Aorta (tissue), 5 donors: ENCODE results near the gene MAN1A2. TPM values are rescaled to one million over a fixed set of nuclear protein-coding genes. Genes with fewer than 3 reads are reported as not detected.
"Not testable (repeated sequence)": the region's sequence is repeated elsewhere in the genome, so short reads cannot be mapped to it uniquely, and the experiment has no call there.

Source experiments
- ATAC-seq: fragments of 200-7000 bp; cut with Tn5 transposase; one replicate; pipeline ENCODE4 v1.9.1; 2022; ENCODE audit warnings: moderate library complexity; ENCODE audit not compliant: low FRiP score
- DNase-seq, 2 donors: peaks; one replicate each; pipeline ENCODE4 v3.0.0-alpha.2; 2020
- H3K27ac ChIP-seq, 2 donors: one replicate each; pipeline ENCODE4 v1.5.1; 2013; ENCODE audit warnings: low read length in 2 of 2, mild to moderate bottlenecking in 2 of 2, moderate library complexity in 2 of 2, control low read depth in 1 of 2, inconsistent platforms in 1 of 2, low read depth in 1 of 2
- H3K27me3 ChIP-seq, 2 donors: one replicate each; pipeline ENCODE4 v1.6.1; 2013; ENCODE audit warnings: control low read depth in 1 of 2, low read length in 1 of 2, mild to moderate bottlenecking in 1 of 2, moderate library complexity in 1 of 2; ENCODE audit not compliant: insufficient read depth in 2 of 2, control insufficient read depth in 1 of 2
- H3K36me3 ChIP-seq, 2 donors: one replicate each; pipeline ENCODE4 v1.6.1; 2013; ENCODE audit warnings: control low read depth in 1 of 2, low read length in 1 of 2, mild to moderate bottlenecking in 1 of 2; ENCODE audit not compliant: insufficient read depth in 2 of 2, control insufficient read depth in 1 of 2
- H3K4me1 ChIP-seq, 2 donors: one replicate each; pipeline ENCODE4 v1.6.1; 2013; ENCODE audit warnings: low read length in 2 of 2, control low read depth in 1 of 2, mild to moderate bottlenecking in 1 of 2, moderate library complexity in 1 of 2; ENCODE audit not compliant: insufficient read depth in 2 of 2, control insufficient read depth in 1 of 2
- H3K4me3 ChIP-seq, 2 donors: one replicate each; pipeline ENCODE4 v1.5.1; 2013; ENCODE audit warnings: low read length in 2 of 2, control low read depth in 1 of 2, mild to moderate bottlenecking in 1 of 2
- H3K9me3 ChIP-seq: one replicate; pipeline ENCODE4 v1.6.1; 2013; ENCODE audit warnings: mild to moderate bottlenecking, low read length; ENCODE audit not compliant: control insufficient read depth
- WGBS, 2 donors: extraction: QIAGEN DNeasy Blood & Tissue Kit; methylation state at CpG; one replicate each; pipeline ENCODE4 v1.1.7; 2013; 5-methylcytosine and 5-hydroxymethylcytosine counted together
- intact Hi-C, 2 donors: fragments of 100-400 bp; cut with DNase I; formaldehyde crosslinking; loops; one replicate each; pipeline versions ENCODE4 v1.14.2 to v1.15.0; 2022
- long read RNA-seq, 2 donors: library from polyadenylated mRNA; unstranded; transcript quantifications; one replicate each; pipeline ENCODE4 v2.0.0, GENCODE V29; 2020 to 2021
- polyA plus RNA-seq, 2 donors: library from polyadenylated mRNA; stranded (reverse); fragments of 200-250 nt; gene quantifications; one replicate each; pipeline ENCODE4 v1.2.3, GENCODE V29; 2013
- total RNA-seq, 2 donors: library from RNA; stranded (reverse); fragmentation: NEBNext Ultra II Directional; extraction: Animal tissue kit (Norgen Biotek cat#: 25700); gene quantifications; one replicate each; pipeline ENCODE4 v1.2.1, GENCODE V29; 2021
- donor health status: healthy with polysubstance abuse.
- donor health status: Bipolar disorder and iron deficiency.
- donor health status: DM: no; HTN: no; CAD: no.
- donor health status: DM: no; HTN: no; CAD: no.
- donor health status: DM: yes; HTN: yes; CAD: no.

MAN1A2 gene
- total RNA-seq = 10 to 100 TPM; 47.7 to 50.4 TPM
- 10 to 100 TPM in 1 of 2 donors, 1 to 10 TPM in 1; 6.3 to 11.6 TPM for polyA plus RNA-seq
- long read RNA-seq, donor 1, full-length matches to known transcripts = 6 of 57 reads
- long read RNA-seq, donor 1, partial matches to known transcripts = 40 of 57 reads
- long read RNA-seq, donor 1, other reads (novel, unspliced or antisense) = 11 of 57 reads
- long read RNA-seq, donor 2, full-length matches to known transcripts = 2 of 33 reads
- long read RNA-seq, donor 2, partial matches to known transcripts = 19 of 33 reads
- long read RNA-seq, donor 2, other reads (novel, unspliced or antisense) = 12 of 33 reads

DNA sequence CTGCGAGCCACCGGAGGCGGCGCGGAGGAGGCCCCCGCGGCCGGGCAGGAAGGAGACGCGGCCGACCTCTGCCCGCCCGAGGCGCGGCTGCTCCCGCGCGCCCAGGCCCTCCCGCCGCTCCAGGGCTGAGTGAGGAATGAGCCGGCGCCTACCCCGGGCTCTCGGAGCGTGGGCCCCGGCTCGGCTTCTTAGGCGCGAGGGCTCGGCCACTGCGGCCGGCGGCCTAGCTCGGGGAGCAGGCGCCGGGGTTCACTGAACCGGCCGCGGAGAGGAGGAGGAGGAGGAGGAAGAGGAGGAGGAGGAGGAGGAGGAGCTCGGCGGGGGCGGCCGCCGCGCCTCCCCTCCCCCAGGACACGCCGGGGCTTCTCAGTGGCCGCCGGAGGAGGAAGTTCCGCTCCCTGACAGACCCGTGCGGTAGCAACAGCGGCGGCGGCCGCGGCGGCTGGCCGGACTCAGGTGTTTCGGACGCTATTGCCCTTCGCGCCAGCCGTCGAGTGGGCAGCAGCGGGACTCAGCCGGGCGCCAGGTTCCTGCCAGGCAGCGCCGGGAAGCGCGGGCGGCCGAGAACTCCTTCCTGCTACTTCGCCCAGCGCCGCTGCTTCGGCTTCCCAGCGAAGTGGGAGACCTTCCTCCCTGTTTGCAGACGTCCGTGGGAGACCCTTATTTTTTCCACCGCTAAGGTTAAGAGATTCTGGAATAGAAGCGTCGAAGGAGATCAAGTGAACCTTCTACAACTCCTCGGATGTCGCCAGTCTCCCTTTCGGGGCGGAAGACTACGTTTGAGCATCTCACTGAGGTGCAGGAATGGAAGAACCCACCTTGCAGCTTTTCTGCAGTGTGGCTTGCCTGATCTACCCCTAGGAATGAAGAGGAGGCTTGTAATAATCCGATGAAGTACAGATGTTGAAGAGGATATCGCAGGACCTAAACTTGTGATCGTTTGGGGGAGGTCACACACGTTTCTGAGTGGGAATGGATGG, at the start of gene MAN1A2:
TSS of gene MAN1A2 (plus strand) at position 404 of the 980 bp plus-strand sequence. CDS start 735 bp downstream, outside the sequence.
- Histone ChIP-seq H3K36me3 (no peaks in the 10 kb centered on the region), H3K4me3 (peak within 1 kb of the TSS; percentile 75 to 84), H3K9me3 (no peaks in the 10 kb centered on the region), H3K27me3 (no peaks in the 10 kb centered on the region), H3K27ac (peak within 1 kb of the TSS; percentile 90 to 97), H3K4me1 (peaks cover 0 to 9% of the 10 kb centered on the region in 2 donors)
- intact Hi-C loops = loop anchor here in 1 of 2 donors (10.0 kb wide), 1 partner anchor 303 kb away; the partner anchor contains the start of gene TTF2
- DNase-seq = peak; percentile 92 to 94
- WGBS, 2 donors = 0 to 1% methylated on average over 57 to 93 of the region's 93 CpGs
- ATAC-seq = peak; percentile 93

DNA sequence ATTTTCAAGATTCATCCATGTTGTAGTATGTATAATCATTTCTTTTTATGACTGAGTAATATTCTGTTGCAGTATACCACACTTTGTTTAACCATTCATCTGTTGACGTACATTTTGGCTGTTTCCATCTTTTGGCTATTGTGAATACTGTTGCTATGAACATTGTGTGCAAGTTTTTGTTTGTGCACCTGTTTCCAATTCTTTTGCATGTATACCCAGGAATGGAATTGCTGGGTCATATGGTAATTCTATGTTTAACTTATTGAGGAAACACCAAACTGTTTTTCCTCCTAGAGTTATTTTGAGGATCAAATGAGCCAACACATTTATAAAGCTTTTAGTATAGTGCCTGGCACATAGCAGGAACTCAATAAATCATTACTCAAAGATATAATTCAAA, 49.2 kb upstream of the MAN1A2 start:
- no peak for ATAC-seq
- no peak for DNase-seq
- peaks cover 0 to 1% of the 10 kb centered on the region in 2 donors for H3K27me3 ChIP-seq
- no peak overlapping the region for H3K4me3 ChIP-seq
- intact Hi-C loops = no loop called here
- no peaks in the 10 kb centered on the region for H3K9me3 ChIP-seq
- H3K27ac ChIP-seq = no peak overlapping the region
- WGBS, 2 donors = 73 to 77% methylated on average over 1 of the region's 1 CpG
- no peaks in the 10 kb centered on the region for H3K4me1 ChIP-seq
- no peaks in the 10 kb centered on the region for H3K36me3 ChIP-seq

DNA sequence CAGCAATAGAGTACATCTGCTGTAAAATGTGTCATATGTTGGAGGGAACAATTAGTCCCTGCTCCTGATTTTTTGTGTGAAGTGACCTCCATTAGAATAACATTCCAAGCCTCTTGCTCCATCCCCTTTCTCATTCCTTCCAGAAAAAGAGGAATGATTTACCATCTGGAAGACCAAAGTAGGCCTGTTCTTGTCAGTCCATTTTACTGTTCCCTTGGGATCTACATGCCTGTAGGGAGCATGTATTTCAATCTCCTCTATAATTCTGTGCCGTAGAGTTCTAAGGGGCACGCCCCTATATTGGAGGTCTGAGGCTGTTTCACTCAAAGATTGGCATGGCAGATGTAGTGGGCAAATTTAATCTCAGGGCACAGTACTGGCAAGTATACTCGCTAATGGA, 48.8 kb upstream of the MAN1A2 start:
- Histone ChIP-seq H3K4me3 (no peak overlapping the region), H3K27me3 (peaks cover 0 to 2% of the 10 kb centered on the region in 2 donors), H3K27ac (no peak overlapping the region), H3K36me3 (no peaks in the 10 kb centered on the region), H3K4me1 (no peaks in the 10 kb centered on the region), H3K9me3 (no peaks in the 10 kb centered on the region)
- ATAC-seq = no peak
- intact Hi-C loops = no loop called here
- DNase-seq = no peak
- WGBS, 2 donors = 52 to 61% methylated on average over 3 of the region's 3 CpGs

DNA sequence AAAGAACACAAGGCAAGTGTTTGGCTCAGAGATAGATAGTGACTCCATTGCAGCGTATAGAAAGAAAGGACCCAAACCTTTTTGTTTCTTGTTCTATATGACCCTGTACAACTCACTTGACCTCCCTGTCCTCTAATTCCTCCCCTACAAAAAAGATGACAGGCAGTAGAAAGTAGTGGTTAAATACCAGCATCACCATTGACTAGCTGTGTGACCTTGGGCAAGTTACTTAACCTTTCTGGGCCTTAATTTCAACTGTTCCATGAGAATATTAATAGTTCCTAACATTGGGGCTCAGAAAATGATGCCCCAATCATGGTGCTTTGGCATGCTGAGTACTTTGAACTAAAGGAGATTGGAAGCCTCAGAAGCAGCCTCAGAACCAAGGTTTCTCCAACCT, 46.7 kb upstream of the MAN1A2 start:
- H3K4me1 ChIP-seq = no peaks in the 10 kb centered on the region
- H3K9me3 ChIP-seq = no peaks in the 10 kb centered on the region
- intact Hi-C loops = no loop called here
- ATAC-seq (no peak), DNase-seq (no peak)
- H3K4me3 ChIP-seq = no peak overlapping the region
- peaks cover 0 to 2% of the 10 kb centered on the region in 2 donors for H3K27me3 ChIP-seq
- H3K36me3 ChIP-seq = no peaks in the 10 kb centered on the region
- 96 to 98% methylated on average over 1 of the region's 1 CpG for WGBS, 2 donors
- no peak overlapping the region for H3K27ac ChIP-seq

DNA sequence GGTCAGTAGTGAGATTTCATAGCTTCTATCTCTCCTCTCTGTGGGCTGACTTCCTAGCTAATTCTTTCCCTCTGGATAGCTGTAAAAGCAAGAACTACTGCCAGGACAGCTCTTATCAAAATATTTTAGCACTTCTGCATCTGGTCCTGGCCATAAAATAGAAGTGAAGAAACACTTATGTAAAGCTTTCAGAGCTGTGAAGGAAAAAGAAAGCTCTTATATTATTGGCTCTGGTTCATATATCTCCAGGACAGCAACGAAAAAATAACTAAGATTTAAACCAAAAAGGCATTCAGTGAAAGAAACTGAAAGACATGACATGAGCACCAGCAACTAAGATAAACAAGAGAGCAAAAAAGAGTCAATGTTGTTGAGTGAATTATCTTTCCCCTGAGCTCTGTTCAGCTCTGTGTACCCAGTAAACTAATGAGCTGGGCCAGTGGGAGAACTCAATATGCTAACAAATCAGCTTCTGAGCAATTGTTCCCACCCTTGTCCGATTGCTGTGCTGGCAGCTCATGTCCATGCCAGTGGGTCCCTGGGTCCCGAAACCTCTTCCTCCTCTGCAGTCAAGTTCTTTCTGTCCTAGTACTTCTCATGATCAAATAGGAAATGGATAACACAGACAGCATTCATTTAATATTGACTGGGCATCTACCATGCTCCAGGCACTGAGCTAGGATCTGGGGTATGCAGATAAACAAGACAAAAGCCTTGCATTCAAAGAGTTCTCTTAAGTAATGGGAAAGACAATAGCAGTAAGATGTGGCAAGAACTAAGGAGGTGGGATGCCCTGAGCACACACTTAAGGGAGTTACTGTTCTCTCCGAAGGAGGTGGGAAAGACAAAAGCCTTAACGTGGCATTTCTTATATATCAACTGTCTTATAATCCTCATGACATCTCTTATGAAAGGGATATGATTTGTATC, 45.3 kb upstream of the MAN1A2 start:
- ATAC-seq = no peak
- Histone ChIP-seq H3K9me3 (no peaks in the 10 kb centered on the region), H3K4me3 (no peak overlapping the region), H3K27ac (no peak overlapping the region), H3K27me3 (peaks cover 0 to 2% of the 10 kb centered on the region in 2 donors), H3K4me1 (no peaks in the 10 kb centered on the region), H3K36me3 (no peaks in the 10 kb centered on the region)
- 32 to 48% methylated on average over 5 of the region's 5 CpGs for WGBS, 2 donors
- DNase-seq = no peak
- intact Hi-C loops = no loop called here

DNA sequence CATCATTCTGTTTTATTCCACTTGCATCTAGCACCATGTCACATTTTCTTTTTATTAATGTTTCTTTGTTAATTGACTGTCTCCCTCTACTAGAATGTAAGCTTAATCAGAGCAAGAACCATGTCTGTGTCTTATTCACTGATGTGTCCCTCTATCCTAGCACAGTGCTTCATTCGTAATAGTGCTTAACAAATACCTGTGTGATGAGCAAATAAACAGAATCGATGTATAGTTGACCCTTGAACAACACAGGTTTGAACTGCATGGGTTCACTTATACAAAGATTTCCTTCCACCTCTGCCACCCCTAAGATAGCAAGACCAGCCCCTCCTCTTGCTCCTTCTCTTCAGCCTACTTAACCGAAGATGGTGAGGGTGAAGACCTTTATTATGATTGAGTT, 42.9 kb upstream of the MAN1A2 start:
- Histone ChIP-seq H3K27ac (no peak overlapping the region), H3K4me3 (no peak overlapping the region), H3K27me3 (peaks cover 0 to 2% of the 10 kb centered on the region in 2 donors), H3K9me3 (no peaks in the 10 kb centered on the region), H3K36me3 (no peaks in the 10 kb centered on the region), H3K4me1 (no peaks in the 10 kb centered on the region)
- 64 to 75% methylated on average over 3 of the region's 3 CpGs for WGBS, 2 donors
- intact Hi-C loops = no loop called here
- DNase-seq (no peak), ATAC-seq (no peak)

DNA sequence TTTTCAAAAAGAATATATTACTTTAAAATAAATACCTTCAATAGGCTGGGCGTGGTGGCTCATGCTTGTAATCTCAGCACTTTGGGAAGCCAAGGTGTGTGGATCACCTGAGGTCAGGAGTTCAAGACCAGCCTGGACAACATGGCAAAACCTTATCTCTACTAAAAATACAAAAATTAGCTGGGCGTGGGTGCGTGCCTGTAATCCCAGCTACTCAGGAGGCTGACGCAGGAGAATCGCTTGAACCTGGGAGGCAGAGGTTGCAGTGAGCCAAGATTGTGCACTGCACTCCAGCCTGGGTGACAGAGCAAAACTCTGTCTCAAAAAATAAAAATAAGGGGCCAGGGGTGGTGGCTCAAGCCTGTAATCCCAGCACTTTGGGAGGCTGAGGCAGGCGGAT, 41.2 kb upstream of the MAN1A2 start:
- H3K27me3 ChIP-seq, DNase-seq, intact Hi-C loops, H3K4me3 ChIP-seq, H3K9me3 ChIP-seq, H3K36me3 ChIP-seq, ATAC-seq, H3K27ac ChIP-seq, H3K4me1 ChIP-seq: not testable (repeated sequence)
- 91% methylated on average over 6 of the region's 6 CpGs for WGBS, 2 donors

GRCh38 chr1:117327011-117327410, 40.2 kb upstream of the MAN1A2 start:
- no peaks in the 10 kb centered on the region for H3K4me1 ChIP-seq
- ATAC-seq (no peak), DNase-seq (no peak)
- intact Hi-C loops = no loop called here
- H3K27ac ChIP-seq = no peak overlapping the region
- no peaks in the 10 kb centered on the region for H3K36me3 ChIP-seq
- no peaks in the 10 kb centered on the region for H3K9me3 ChIP-seq
- peaks cover 0 to 1% of the 10 kb centered on the region in 2 donors for H3K27me3 ChIP-seq
- no peak overlapping the region for H3K4me3 ChIP-seq
